ENCODE measurements around the gene KIF9.

- no peak for TF ChIP-seq POLR2A (IDR thresholded peaks at IDR 0.05)
- no peak for TF ChIP-seq POLR2AphosphoS5 (IDR thresholded peaks at IDR 0.05)
- TF ChIP-seq CTCF (IDR thresholded peaks at IDR 0.05), result no peak
Observed at GRCh38 chr3:47204875-47205274, 77.7 kb downstream of the KIF9 start.
